ENCODE measurements around the gene ZNF264. TPM values are rescaled to one million over a fixed set of nuclear protein-coding genes. Genes with fewer than 3 reads are reported as not detected.

ZNF264 gene
- total and polyA plus RNA-seq, 2 of the 8 experiments (the other 6 are each of a cell fraction or from before 2014, with no cell fraction given): 3.6 to 20.0 TPM

DNA sequence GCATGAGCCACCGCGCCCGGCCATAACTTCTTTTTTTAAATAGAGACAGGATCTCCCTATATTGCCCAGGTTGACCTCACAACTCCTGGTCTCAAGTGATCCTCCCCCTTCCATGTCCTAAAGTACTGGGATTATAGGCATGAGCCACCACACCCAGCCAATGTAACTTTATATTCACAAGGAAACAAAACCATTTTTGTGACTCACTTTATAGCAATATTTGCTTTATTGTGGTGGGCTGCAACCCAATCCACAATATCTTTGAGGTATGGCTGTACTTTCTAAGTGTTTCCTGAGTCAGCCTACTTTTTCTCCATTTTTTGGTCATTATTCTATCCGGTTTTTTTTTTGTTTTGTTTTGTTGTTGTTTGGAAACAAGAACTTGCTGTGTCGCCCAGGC lies 38.4 kb upstream of the ZNF264 start:
- no peaks in the 10 kb centered on the region for H3K4me1 ChIP-seq (replicated peaks in 1 of 4; ENCODE audit: control insufficient read depth in 3 of 4, insufficient read depth in 4 of 4, low read length in 3 of 4)
- peaks cover 37 to 64% of the 10 kb centered on the region in 2 experiments for H3K9me3 ChIP-seq (ENCODE audit: insufficient read depth in 2 of 2, low read depth in 1 of 2, low read length in 1 of 2)
- H3K23me2 ChIP-seq (ENCODE audit: low read depth, low read length): no peaks in the 10 kb centered on the region
- no peak overlapping the region for H3K4me2 ChIP-seq (ENCODE audit: insufficient read depth in 1 of 2, low read depth in 2 of 2, low read length in 2 of 2)
- no peak overlapping the region for H2BK5ac ChIP-seq (ENCODE audit: low read depth, low read length)
- H3K79me1 ChIP-seq (ENCODE audit: low read depth, low read length): no peaks in the 10 kb centered on the region
- H3K23ac ChIP-seq (ENCODE audit: insufficient read length): no peak overlapping the region
- H2AFZ ChIP-seq (ENCODE audit: low read length): no peak overlapping the region
- no peak overlapping the region for H3K18ac ChIP-seq (ENCODE audit: extremely low read depth, low read length)
- no peaks in the 10 kb centered on the region for H3K79me2 ChIP-seq (ENCODE audit: control insufficient read depth in 1 of 2, insufficient read depth in 2 of 2, low read length in 2 of 2)
- no peak overlapping the region for H2BK15ac ChIP-seq (ENCODE audit: low read length)
- no peak overlapping the region for H3K4me3 ChIP-seq (ENCODE audit: extremely low read depth in 1 of 4, insufficient read depth in 2 of 4, low read depth in 3 of 4, low read length in 4 of 4)
- POLR2A ChIA-PET (ENCODE audit: partially characterized antibody): no interaction called here
- no peaks in the 10 kb centered on the region for H3K36me3 ChIP-seq (ENCODE audit: control insufficient read depth in 2 of 4, insufficient read depth in 4 of 4, low read length in 3 of 4)
- H4K20me1 ChIP-seq (replicated peaks in 1 of 2; ENCODE audit: control insufficient read depth in 1 of 2, insufficient read depth in 2 of 2, low read length in 2 of 2): no peaks in the 10 kb centered on the region
- CTCF ChIA-PET (ENCODE audit: partially characterized antibody): no interaction called here
- 85% methylated on average over 5 of the region's 5 CpGs; no CpG with 5 or more reads in 1 of the 2 experiments for WGBS, 2 experiments (ENCODE audit: extremely low coverage in 1 of 2, insufficient coverage in 1 of 2, insufficient read length in 1 of 2, insufficient replicate concordance in 2 of 2, low coverage in 1 of 2, low lambda C conversion rate in 2 of 2, missing lambda C conversion rate in 1 of 2)
- DNase-seq (ENCODE audit: low read depth in 1 of 2, low spot score in 2 of 2) (no peak), FAIRE-seq (no peak)
- no peak overlapping the region for H2BK120ac ChIP-seq (replicated peaks; ENCODE audit: low read depth, low read length)
- no peak overlapping the region for H4K91ac ChIP-seq (replicated peaks; ENCODE audit: insufficient read length, low read length)
- H3K27me3 ChIP-seq (replicated peaks in 1 of 4; ENCODE audit: control insufficient read depth in 3 of 4, extremely low read depth in 1 of 4, insufficient read depth in 3 of 4, low read length in 3 of 4): no peaks in the 10 kb centered on the region
- H4K8ac ChIP-seq (ENCODE audit: extremely low read depth, insufficient read depth, low read length): no peak overlapping the region
- no peak overlapping the region for H2BK20ac ChIP-seq (ENCODE audit: low read length)
- H3K27ac ChIP-seq (ENCODE audit: low read depth, low read length): no peak overlapping the region
- no peak overlapping the region for H3K9ac ChIP-seq (replicated peaks in 1 of 4; ENCODE audit: extremely low read depth in 1 of 4, low read depth in 3 of 4, low read length in 3 of 4)
- no peak overlapping the region for H3K14ac ChIP-seq (ENCODE audit: insufficient read length)
- no peak overlapping the region for H4K5ac ChIP-seq (ENCODE audit: insufficient read length, low read depth, low read length)
- no peak overlapping the region for H2BK12ac ChIP-seq (ENCODE audit: low read depth, low read length)
- H3K56ac ChIP-seq (replicated peaks; ENCODE audit: insufficient read length, low read depth, low read length): no peak overlapping the region
- H2AK5ac ChIP-seq (ENCODE audit: low read depth, low read length): no peak overlapping the region
- TF ChIP-seq HDAC6 (IDR thresholded peaks at IDR 0.05; ENCODE audit: low read depth, low read length): no peak
- no peak for TF ChIP-seq CHD2 (IDR thresholded peaks at IDR 0.05; ENCODE audit: low read length)
- H3K4ac ChIP-seq (replicated peaks; ENCODE audit: insufficient read length, low read depth, low read length): no peak overlapping the region

Measured in H1 (cell line).